ENCODE measurements around the gene ACSF3.

The ACSF3 gene

DNA sequence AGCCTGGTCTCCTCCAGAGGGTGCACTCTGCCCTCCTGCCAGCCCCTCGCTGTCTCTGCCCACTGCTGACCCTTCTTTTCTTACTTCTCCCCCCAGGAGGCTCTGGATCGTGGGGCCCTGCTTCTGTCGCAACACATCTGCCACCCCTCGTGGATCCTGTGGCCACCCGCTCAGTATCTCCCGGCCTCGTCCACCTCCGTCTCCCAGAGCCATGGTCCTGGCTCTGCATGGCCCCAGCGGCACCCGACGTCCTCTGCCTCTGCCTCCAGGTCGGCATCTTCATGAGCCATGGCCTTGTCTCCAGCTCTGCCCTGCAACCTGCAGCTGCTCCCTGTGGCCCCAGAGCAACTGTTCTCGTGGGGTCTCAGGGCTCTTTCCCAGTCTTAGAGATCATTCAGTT, 12.1 kb upstream of the ACSF3 start:
- no peak overlapping the region for H3K4me2 ChIP-seq (ENCODE audit: low read length)
- no peak overlapping the region for H3K4me3 ChIP-seq (ENCODE audit: low read depth, low read length)
- H2BK120ac ChIP-seq (ENCODE audit: insufficient read depth, low read length, poor library complexity): no peak overlapping the region
- H2AFZ ChIP-seq (ENCODE audit: insufficient read depth, low read length, poor library complexity): no peak overlapping the region
- H3K79me2 ChIP-seq (ENCODE audit: control insufficient read depth, insufficient read depth, low read length, poor library complexity): no peaks in the 10 kb centered on the region
- H3K9me3 ChIP-seq (ENCODE audit: insufficient read depth, low read depth, low read length): peaks cover 16% of the 10 kb centered on the region
- no peaks in the 10 kb centered on the region for H3K36me3 ChIP-seq (ENCODE audit: control insufficient read depth in 1 of 2, insufficient read depth in 2 of 2, low read length in 2 of 2)
- H3K79me1 ChIP-seq (ENCODE audit: low read length): no peaks in the 10 kb centered on the region
- H3K27ac ChIP-seq (ENCODE audit: low read depth, low read length): no peak overlapping the region
- no peak overlapping the region for H2BK12ac ChIP-seq (ENCODE audit: low read length)
- no peak overlapping the region for H3K9ac ChIP-seq (ENCODE audit: low read length)
- H4K12ac ChIP-seq (ENCODE audit: low read depth, low read length): no peak overlapping the region
- H2AK5ac ChIP-seq (ENCODE audit: low read length): no peak overlapping the region
- no peak overlapping the region for H3K23ac ChIP-seq (ENCODE audit: low read length)
- no CpG with 5 or more reads among the region's 13 CpGs for WGBS (ENCODE audit: extremely low coverage, insufficient coverage, insufficient read length)
- H3K18ac ChIP-seq (ENCODE audit: low read length): no peak overlapping the region
- no peak overlapping the region for H2BK5ac ChIP-seq (ENCODE audit: low read depth, low read length, poor library complexity)
- no peaks in the 10 kb centered on the region for H3K4me1 ChIP-seq (ENCODE audit: control insufficient read depth in 1 of 2, insufficient read depth in 2 of 2, low read length in 2 of 2)
- H3K14ac ChIP-seq (ENCODE audit: low read length): no peak overlapping the region
- no peak overlapping the region for H4K91ac ChIP-seq (ENCODE audit: low read depth, low read length)
- no peak overlapping the region for H4K8ac ChIP-seq (ENCODE audit: low read depth, low read length)
- no peak overlapping the region for H3K4ac ChIP-seq (ENCODE audit: low read depth, low read length)
- DNase-seq: no peak
- no peaks in the 10 kb centered on the region for H3K27me3 ChIP-seq (ENCODE audit: insufficient read depth, low read length)

DNA sequence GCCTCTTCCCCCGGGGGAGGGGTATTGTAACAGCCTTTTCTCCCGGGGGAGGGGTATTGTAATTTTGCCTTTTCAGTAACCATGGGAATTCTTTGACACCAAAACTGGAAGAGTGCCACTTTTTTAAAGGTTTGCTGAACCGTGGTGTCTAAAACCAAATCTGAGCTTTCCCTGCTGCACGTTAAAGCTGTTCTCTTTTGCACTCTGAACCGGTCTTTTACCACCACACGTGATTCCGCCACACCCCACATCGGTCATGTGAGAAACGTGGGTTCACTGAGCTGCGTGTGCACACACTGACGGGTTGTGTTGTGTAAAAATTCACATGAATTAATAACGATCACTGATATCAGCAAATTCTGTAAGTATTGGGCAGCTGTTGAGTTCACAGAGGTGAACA, 9.2 kb upstream of the ACSF3 start:
- no peak overlapping the region for H3K14ac ChIP-seq (ENCODE audit: low read length)
- no peak overlapping the region for H2AFZ ChIP-seq (ENCODE audit: insufficient read depth, low read length, poor library complexity)
- H3K36me3 ChIP-seq (ENCODE audit: control insufficient read depth in 1 of 2, insufficient read depth in 2 of 2, low read length in 2 of 2): no peaks in the 10 kb centered on the region
- no CpG with 5 or more reads among the region's 12 CpGs for WGBS (ENCODE audit: extremely low coverage, insufficient coverage, insufficient read length)
- H2BK120ac ChIP-seq (ENCODE audit: insufficient read depth, low read length, poor library complexity): no peak overlapping the region
- no peak for DNase-seq
- H2BK12ac ChIP-seq (ENCODE audit: low read length): no peak overlapping the region
- no peaks in the 10 kb centered on the region for H3K4me1 ChIP-seq (ENCODE audit: control insufficient read depth in 1 of 2, insufficient read depth in 2 of 2, low read length in 2 of 2)
- H4K8ac ChIP-seq (ENCODE audit: low read depth, low read length): no peak overlapping the region
- H3K79me2 ChIP-seq (ENCODE audit: control insufficient read depth, insufficient read depth, low read length, poor library complexity): no peaks in the 10 kb centered on the region
- no peaks in the 10 kb centered on the region for H3K27me3 ChIP-seq (ENCODE audit: insufficient read depth, low read length)
- no peak overlapping the region for H2AK5ac ChIP-seq (ENCODE audit: low read length)
- H3K4ac ChIP-seq (ENCODE audit: low read depth, low read length): no peak overlapping the region
- H3K79me1 ChIP-seq (ENCODE audit: low read length): no peaks in the 10 kb centered on the region
- no peak overlapping the region for H3K4me3 ChIP-seq (ENCODE audit: low read depth, low read length)
- H4K12ac ChIP-seq (ENCODE audit: low read depth, low read length): no peak overlapping the region
- H3K23ac ChIP-seq (ENCODE audit: low read length): no peak overlapping the region
- H3K9me3 ChIP-seq (ENCODE audit: insufficient read depth, low read depth, low read length): peaks cover 13% of the 10 kb centered on the region
- no peak overlapping the region for H4K91ac ChIP-seq (ENCODE audit: low read depth, low read length)
- H3K9ac ChIP-seq (ENCODE audit: low read length): no peak overlapping the region
- H3K4me2 ChIP-seq (ENCODE audit: low read length): no peak overlapping the region
- no peak overlapping the region for H3K27ac ChIP-seq (ENCODE audit: low read depth, low read length)
- no peak overlapping the region for H3K18ac ChIP-seq (ENCODE audit: low read length)
- no peak overlapping the region for H2BK5ac ChIP-seq (ENCODE audit: low read depth, low read length, poor library complexity)

DNA sequence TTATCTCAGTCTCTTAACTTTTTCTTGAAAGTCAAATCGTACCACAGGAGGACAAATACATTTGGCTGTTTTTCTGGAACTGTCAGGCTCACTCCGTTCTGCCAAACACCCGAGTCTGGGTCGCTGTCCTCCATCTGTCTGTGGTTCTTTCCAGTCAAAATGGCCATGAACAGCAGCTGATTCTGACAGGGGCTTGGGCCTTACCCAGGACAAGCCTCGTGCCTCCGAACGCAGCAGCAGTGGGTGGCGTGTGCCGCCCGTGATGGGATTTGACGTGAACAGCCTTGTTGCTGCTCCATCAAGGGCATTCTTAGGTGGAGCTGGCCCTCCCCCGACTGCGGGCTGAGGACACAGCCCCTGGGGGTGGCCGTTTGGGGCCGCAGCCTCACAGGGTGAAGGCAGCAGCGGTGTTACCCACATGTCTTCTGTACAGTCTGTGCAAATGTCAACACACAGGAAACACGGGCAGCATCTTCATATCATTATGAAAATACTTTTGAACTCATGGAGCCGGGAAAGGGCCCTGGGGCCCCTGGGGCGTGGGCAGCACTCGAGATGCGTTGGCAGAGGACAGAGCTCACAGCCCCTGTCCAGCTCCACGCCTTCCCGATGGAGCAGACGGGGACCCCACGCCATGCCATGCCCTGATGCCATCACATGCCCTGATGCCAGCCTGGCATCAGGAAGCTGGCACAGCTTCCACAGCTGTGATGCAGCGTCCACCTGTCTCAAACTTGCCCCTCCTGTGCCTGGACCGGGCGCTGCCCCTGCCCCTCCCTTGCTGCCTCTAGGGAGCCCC, 8.6 kb upstream of the ACSF3 start:
- Histone ChIP-seq H2BK12ac (ENCODE audit: low read length) (no peak overlapping the region), H3K4me3 (ENCODE audit: low read depth, low read length) (no peak overlapping the region), H3K79me1 (ENCODE audit: low read length) (no peaks in the 10 kb centered on the region), H2AFZ (ENCODE audit: insufficient read depth, low read length, poor library complexity) (no peak overlapping the region), H3K36me3 (ENCODE audit: control insufficient read depth in 1 of 2, insufficient read depth in 2 of 2, low read length in 2 of 2) (no peaks in the 10 kb centered on the region), H3K4ac (ENCODE audit: low read depth, low read length) (no peak overlapping the region), H3K18ac (ENCODE audit: low read length) (no peak overlapping the region), H4K8ac (ENCODE audit: low read depth, low read length) (no peak overlapping the region), H3K4me2 (ENCODE audit: low read length) (no peak overlapping the region), H3K14ac (ENCODE audit: low read length) (no peak overlapping the region), H4K12ac (ENCODE audit: low read depth, low read length) (no peak overlapping the region), H4K91ac (ENCODE audit: low read depth, low read length) (no peak overlapping the region), H3K27me3 (ENCODE audit: insufficient read depth, low read length) (no peaks in the 10 kb centered on the region), H3K27ac (ENCODE audit: low read depth, low read length) (no peak overlapping the region), H2AK5ac (ENCODE audit: low read length) (no peak overlapping the region), H3K79me2 (ENCODE audit: control insufficient read depth, insufficient read depth, low read length, poor library complexity) (no peaks in the 10 kb centered on the region), H3K9me3 (ENCODE audit: insufficient read depth, low read depth, low read length) (peaks cover 11% of the 10 kb centered on the region), H3K4me1 (ENCODE audit: control insufficient read depth in 1 of 2, insufficient read depth in 2 of 2, low read length in 2 of 2) (no peaks in the 10 kb centered on the region), H2BK5ac (ENCODE audit: low read depth, low read length, poor library complexity) (no peak overlapping the region), H3K23ac (ENCODE audit: low read length) (no peak overlapping the region), H2BK120ac (ENCODE audit: insufficient read depth, low read length, poor library complexity) (no peak overlapping the region), H3K9ac (ENCODE audit: low read length) (no peak overlapping the region)
- no CpG with 5 or more reads among the region's 28 CpGs for WGBS (ENCODE audit: extremely low coverage, insufficient coverage, insufficient read length)
- DNase-seq: no peak

DNA sequence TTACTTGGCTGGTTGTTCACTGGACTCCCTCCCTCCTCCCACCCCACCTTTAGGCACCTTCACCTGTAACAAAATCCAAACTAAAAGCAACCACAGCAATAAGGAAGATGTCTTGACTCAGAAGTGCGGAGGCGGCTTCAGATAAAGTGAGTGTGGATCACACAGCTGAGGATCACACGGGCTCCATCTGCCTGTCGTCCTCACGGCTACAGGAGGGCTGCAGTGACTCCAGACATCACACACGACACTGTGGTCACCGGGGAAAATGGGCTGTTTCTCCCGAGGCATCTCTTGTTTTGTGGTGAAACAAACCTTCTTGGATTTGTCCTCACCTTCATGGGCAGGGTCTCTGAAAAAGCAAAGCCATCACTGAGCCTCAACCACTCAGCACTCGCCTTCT, 7.9 kb upstream of the ACSF3 start:
- Histone ChIP-seq H2BK120ac (ENCODE audit: insufficient read depth, low read length, poor library complexity) (no peak overlapping the region), H2BK12ac (ENCODE audit: low read length) (no peak overlapping the region), H3K4ac (ENCODE audit: low read depth, low read length) (no peak overlapping the region), H3K36me3 (ENCODE audit: control insufficient read depth in 1 of 2, insufficient read depth in 2 of 2, low read length in 2 of 2) (no peaks in the 10 kb centered on the region), H3K14ac (ENCODE audit: low read length) (no peak overlapping the region), H2AK5ac (ENCODE audit: low read length) (no peak overlapping the region), H3K4me3 (ENCODE audit: low read depth, low read length) (no peak overlapping the region), H3K79me2 (ENCODE audit: control insufficient read depth, insufficient read depth, low read length, poor library complexity) (no peaks in the 10 kb centered on the region), H3K18ac (ENCODE audit: low read length) (no peak overlapping the region), H3K4me1 (ENCODE audit: control insufficient read depth in 1 of 2, insufficient read depth in 2 of 2, low read length in 2 of 2) (no peaks in the 10 kb centered on the region), H3K9ac (ENCODE audit: low read length) (no peak overlapping the region), H3K23ac (ENCODE audit: low read length) (no peak overlapping the region), H3K27ac (ENCODE audit: low read depth, low read length) (no peak overlapping the region), H4K8ac (ENCODE audit: low read depth, low read length) (no peak overlapping the region), H4K91ac (ENCODE audit: low read depth, low read length) (no peak overlapping the region), H2BK5ac (ENCODE audit: low read depth, low read length, poor library complexity) (no peak overlapping the region), H4K12ac (ENCODE audit: low read depth, low read length) (no peak overlapping the region), H3K79me1 (ENCODE audit: low read length) (no peaks in the 10 kb centered on the region), H3K4me2 (ENCODE audit: low read length) (no peak overlapping the region), H2AFZ (ENCODE audit: insufficient read depth, low read length, poor library complexity) (no peak overlapping the region), H3K9me3 (ENCODE audit: insufficient read depth, low read depth, low read length) (peaks cover 7% of the 10 kb centered on the region), H3K27me3 (ENCODE audit: insufficient read depth, low read length) (no peaks in the 10 kb centered on the region)
- WGBS (ENCODE audit: extremely low coverage, insufficient coverage, insufficient read length): no CpG with 5 or more reads among the region's 9 CpGs
- no peak for DNase-seq
